HG02623 (cell line): Measurements from ENCODE around the gene ECSIT.

Experiments
- ATAC-seq: cut with Tn5 transposase; IDR thresholded peaks from one replicate; pipeline ENCODE4 v1.9.1; 2021; ENCODE audit warnings: moderate library complexity; ENCODE audit not compliant: unreplicated experiment

Gene ECSIT

DNA sequence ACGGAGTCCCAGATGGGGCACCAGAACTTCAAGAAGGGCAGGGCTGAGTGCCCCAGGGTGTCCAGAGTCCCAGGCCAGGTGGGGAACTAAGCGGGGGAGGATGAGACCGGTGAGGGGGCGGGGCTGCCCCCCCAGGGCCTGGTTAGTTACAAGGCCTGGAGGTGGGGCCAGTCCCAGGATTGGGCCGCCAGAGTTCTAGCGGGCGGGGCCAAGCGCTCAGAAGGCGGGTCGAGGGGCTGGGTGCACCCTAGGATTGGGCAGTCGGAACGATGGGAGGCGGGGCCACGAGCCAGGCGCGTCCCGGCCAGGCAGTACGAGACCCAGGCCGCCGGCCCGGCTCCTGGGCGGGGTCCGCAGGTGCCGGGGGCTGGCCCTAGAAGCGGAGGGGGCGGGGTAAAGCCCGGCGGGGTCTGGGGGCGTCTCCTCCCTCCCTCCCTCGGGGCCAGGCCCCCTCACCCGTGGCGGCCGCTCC, 23.9 kb downstream of the ECSIT start:
- peak; percentile 86 for ATAC-seq

DNA sequence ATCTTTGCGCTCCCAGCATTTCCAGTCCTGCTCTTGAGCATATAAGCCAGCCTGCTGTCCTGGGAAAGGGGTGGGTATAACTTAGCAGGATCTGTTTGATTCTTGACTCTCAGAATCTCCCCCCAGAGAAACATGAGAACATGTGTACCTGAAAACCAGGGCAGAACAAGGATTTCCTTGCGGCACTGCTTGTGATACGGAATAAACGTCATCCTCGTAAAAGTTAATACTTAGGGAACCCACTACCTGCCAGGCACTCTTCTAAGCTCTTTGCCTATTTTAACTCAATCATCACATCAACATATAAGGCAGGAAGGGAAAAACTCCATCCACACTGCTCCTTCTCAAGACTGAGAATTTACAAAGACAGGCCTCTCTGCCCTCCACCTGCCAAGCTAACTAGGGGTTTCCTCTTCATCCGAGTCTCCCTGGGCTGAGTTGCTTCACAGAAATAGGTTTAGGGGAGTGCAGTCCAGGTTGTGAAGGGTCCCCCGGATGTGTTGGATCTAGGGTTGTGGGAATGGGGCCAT, 24.4 kb downstream of the ECSIT start:
- no peak for ATAC-seq

GRCh38 chr19:11499890-11500420, 29.0 kb downstream of the ECSIT start:
- ATAC-seq = no peak

DNA sequence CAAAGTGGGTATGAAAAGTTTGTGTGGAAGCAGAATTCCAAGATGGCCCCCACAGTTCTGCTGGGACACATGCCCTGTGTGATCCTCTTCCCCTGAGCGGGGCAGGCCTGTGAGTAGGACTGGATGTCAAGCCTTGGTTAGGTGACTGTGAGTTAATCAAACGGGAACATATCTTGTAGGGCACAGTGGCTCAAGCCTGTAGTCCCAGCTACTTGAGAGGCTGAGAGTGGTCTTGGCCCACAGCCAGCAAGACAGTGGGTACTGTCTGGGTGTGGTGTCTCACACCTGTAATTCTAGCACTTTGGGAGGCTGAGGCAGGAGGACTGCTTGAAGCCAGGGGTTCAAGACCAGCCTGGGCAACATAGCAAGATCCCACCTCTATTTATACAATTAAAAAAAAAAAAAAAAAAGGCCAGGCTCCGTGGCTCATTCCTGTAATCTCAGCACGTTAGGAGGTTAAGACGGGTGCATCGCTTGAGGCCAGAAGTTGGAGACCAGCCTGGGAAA, 29.7 kb downstream of the ECSIT start:
- no peak for ATAC-seq

GRCh38 chr19:11496391-11497163, 32.4 kb downstream of the ECSIT start:
- no peak for ATAC-seq

GRCh38 chr19:11495885-11496284, 33.0 kb downstream of the ECSIT start:
- ATAC-seq = no peak

- no peak for ATAC-seq
Measured at GRCh38 chr19:11495481-11495880, 33.5 kb downstream of the ECSIT start.

- ATAC-seq = no peak
Measured at GRCh38 chr19:11494634-11495285, 34.2 kb downstream of the ECSIT start.

DNA sequence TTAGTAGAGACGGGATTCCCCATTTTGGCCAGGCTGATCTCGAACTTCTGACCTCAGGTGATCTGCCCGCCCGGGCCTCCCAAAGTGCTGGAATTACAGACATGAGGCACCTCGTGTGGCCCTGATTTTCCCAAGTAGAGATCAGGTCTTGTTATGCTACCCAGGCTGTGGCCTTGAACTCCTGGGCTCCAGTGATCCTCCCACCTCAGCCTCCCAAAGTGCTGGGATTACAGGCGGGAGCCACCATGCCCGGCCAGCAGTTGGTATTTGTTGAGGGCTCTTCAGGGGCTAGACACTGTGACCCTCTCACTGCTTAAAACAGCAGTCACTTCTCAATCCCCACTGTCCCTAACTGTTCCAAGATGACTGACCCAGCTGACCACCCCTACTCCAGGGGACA, 39.6 kb downstream of the ECSIT start:
- no peak for ATAC-seq

- ATAC-seq = no peak
Measured at GRCh38 chr19:11486661-11487503, 42.1 kb downstream of the ECSIT start.

DNA sequence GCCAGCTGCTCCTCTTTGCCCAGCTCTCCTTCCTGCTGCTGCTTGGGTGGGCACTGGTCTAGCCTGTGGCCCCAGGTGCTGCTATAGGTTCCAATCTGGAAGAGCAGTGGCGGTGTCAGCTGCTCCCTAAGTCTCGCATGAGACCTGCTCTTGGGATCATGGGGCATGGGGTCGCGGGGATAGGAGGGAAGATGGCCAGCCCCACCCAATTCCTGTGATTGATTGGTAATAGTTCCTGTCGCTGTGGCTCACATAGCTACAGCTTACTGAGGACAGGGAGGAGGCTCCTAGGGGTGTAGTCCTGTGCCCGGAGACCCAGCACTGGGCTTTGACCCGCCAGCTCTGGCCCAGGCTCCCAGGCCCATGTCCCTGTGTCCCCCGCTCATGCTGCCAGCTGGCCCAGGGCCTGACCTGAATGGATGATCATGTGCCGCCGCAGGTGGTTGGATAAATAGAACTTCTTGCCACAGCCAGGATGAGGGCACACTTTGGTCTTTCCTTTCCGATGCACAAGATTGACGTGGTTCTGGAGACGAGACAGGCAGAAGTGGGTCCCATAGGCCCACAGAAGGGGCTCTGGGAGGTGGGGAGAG, 43.6 kb downstream of the ECSIT start:
- no peak for ATAC-seq

- no peak for ATAC-seq
Measured at GRCh38 chr19:11483366-11484111, 45.4 kb downstream of the ECSIT start.

DNA sequence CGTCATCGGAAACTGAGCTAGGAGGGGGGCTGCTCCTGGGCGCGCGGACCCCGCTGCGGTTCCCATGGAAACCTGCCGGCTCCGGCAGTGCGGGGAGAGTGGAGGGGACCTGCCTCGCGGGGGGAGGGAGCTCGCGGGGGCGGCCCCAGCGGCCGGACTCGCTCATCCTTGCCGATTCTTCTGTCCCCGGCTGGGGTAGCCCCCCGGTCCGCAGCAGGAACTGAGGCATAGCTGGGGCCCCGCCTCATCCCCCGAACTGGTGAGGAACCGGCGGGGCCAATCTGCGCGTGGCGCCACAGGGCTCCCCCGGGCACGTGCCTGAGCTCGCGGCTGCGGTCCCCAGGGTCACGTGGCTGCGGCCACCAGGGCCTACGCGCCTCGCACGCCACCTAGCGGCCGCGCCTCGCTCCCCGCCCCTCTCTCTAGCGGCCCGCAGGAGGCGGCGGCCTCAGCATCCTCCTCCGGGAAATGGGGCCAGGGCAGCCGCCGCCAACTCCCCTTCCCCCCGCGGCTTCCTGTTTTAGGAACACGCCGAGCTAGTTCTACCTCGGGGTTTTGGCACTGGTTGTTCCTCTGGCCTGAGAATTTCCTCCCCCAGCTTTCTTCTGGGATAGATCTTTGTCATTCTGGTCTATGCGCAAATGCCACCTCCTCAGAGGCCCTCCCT, 46.4 kb downstream of the ECSIT start:
- peak; percentile 43 for ATAC-seq

DNA sequence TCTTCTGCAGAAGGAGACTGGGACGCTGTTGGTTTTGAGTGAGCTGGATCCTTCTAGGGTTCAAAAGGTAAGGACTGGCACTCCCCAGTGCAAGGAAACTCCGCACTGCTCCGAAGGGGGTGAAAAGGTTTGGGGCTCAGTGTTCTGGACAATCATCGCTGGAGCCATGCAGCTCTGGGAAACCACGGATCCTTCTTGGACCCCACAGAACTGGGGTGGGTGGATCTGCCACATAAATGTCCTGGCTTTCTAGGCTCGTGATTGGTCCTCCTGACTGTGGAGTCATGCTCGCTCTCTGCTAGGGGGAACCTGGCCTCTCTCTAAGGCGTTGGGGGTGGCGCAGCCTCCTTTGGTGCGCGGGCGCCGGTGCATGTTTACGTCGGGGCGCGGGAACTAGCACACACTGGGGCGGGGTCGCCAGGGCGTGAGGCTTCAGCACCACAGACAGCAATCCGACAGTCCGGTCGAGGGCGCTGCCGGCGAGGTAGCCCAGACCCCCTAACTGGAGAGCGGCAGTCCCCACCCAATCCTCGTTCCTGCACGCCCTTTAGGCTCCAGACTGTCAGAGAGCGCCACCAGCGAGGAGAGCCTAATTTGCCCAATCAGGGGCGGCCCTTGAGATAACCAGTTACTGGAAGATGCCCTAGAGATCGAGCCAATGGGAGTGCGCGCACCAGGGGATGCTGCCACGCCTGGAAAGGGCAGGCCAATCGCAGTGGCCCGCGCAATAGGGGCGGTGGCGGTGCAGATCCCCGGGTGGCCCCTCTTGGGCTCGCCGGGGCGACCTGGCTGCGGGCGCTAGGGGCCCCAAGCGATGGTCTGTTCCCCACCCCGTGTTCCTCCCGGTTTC, 47.2 kb downstream of the ECSIT start:
- ATAC-seq = peak; percentile 28

GRCh38 chr19:11480715-11481533, 48.0 kb downstream of the ECSIT start, which contains the start of gene ELAVL3:
TSS of gene ELAVL3 (minus strand) at chr19:11481046. CDS start at chr19:11480608, 438 bp downstream.
- ATAC-seq = no peak

GRCh38 chr19:11479898-11480714, 48.8 kb downstream of the ECSIT start:
- ATAC-seq = no peak
